ENCODE data around the gene VPS13C.

Gene VPS13C

GRCh38 chr15:61815356-61816083 lies 244.7 kb downstream of the VPS13C start:
- DNase-seq = no peak

GRCh38 chr15:61812476-61812875 lies 247.8 kb downstream of the VPS13C start:
- DNase-seq = no peak

- DNase-seq = no peak
Observed at GRCh38 chr15:61811952-61812351, 248.3 kb downstream of the VPS13C start.

GRCh38 chr15:61809216-61809615 lies 251.0 kb downstream of the VPS13C start:
- no peak for DNase-seq

GRCh38 chr15:61807281-61807929 lies 252.8 kb downstream of the VPS13C start:
- DNase-seq = no peak

Data from stimulated activated CD4-positive, alpha-beta T cell treated with anti-CD3 and anti-CD28 coated beads, Interleukin-2, amount 100 ng/mL, for 48 hours (primary cell).